ENCODE data around the gene CGB3. TPM values are rescaled to one million over a fixed set of nuclear protein-coding genes. Genes with fewer than 3 reads are reported as not detected.
"Not testable (repeated sequence)": the region's sequence is repeated elsewhere in the genome, so short reads cannot be mapped to it uniquely, and the experiment has no call there.

The CGB3 gene
- total RNA-seq: not detected

GRCh38 chr19:49024233-49024632, at the start of gene CGB3:
TSS of gene CGB3 (minus strand) at chr19:49024333. CDS start at chr19:49023971, 362 bp downstream.
- DNase-seq: not testable (repeated sequence)

- no peak for DNase-seq
These were observed 47.9 kb upstream of the CGB3 start for GRCh38 chr19:49071860-49072547.

- no peak for DNase-seq
These were observed 46.3 kb upstream of the CGB3 start for GRCh38 chr19:49070416-49070815.

GRCh38 chr19:49069026-49069425, 44.9 kb upstream of the CGB3 start:
- DNase-seq: no peak

- DNase-seq: no peak
These were observed 43.4 kb upstream of the CGB3 start for GRCh38 chr19:49067554-49067953.

- no peak for DNase-seq
These were observed 41.9 kb upstream of the CGB3 start for GRCh38 chr19:49065905-49066512.

- no peak for DNase-seq
These were observed 40.9 kb upstream of the CGB3 start, which contains the start of gene NTF4 for GRCh38 chr19:49064768-49065611. TSS of gene NTF4 (minus strand) at chr19:49064818. CDS start at chr19:49061997, 2,821 bp downstream.

- DNase-seq: no peak
These were observed 40.0 kb upstream of the CGB3 start for GRCh38 chr19:49064029-49064629.

- no peak for DNase-seq
These were observed 37.3 kb upstream of the CGB3 start for GRCh38 chr19:49061445-49061844.

GRCh38 chr19:49061000-49061399, 36.9 kb upstream of the CGB3 start:
- no peak for DNase-seq

GRCh38 chr19:49059053-49059452, 34.9 kb upstream of the CGB3 start:
- DNase-seq: no peak

- DNase-seq: no peak
These were observed 34.4 kb upstream of the CGB3 start for GRCh38 chr19:49058562-49058961.

GRCh38 chr19:49057636-49058234, 33.6 kb upstream of the CGB3 start, which contains the start of gene CGB7:
TSS of gene CGB7 (minus strand) at chr19:49057749. CDS start at chr19:49055375, 2,374 bp downstream.
- no peak for DNase-seq

- DNase-seq: not testable (repeated sequence)
These were observed 32.9 kb upstream of the CGB3 start for GRCh38 chr19:49056902-49057596.

GRCh38 chr19:49056101-49056901, 32.2 kb upstream of the CGB3 start:
- no peak for DNase-seq

- DNase-seq: not testable (repeated sequence)
These were observed 26.4 kb upstream of the CGB3 start for GRCh38 chr19:49050376-49051033.

- not testable (repeated sequence) for DNase-seq
These were observed 25.7 kb upstream of the CGB3 start for GRCh38 chr19:49049834-49050233.

GRCh38 chr19:49049011-49049410, 24.9 kb upstream of the CGB3 start, which contains the start of gene CGB8:
TSS of gene CGB8 (minus strand) at chr19:49049111. CDS start at chr19:49048739, 372 bp downstream.
- not testable (repeated sequence) for DNase-seq

GRCh38 chr19:49043548-49043947, 19.4 kb upstream of the CGB3 start, which contains the start of gene CGB5:
TSS of gene CGB5 (plus strand) at chr19:49043848. CDS start at chr19:49044210, 362 bp downstream.
- not testable (repeated sequence) for DNase-seq

- DNase-seq: not testable (repeated sequence)
These were observed 18.5 kb upstream of the CGB3 start for GRCh38 chr19:49042666-49043065.

Data from skin of body (tissue), 2 donors.